KMS-11 (cell line): ENCODE results near the gene CYP2J2.
"Not testable (repeated sequence)": the region's sequence is repeated elsewhere in the genome, so short reads cannot be mapped to it uniquely, and the experiment has no call there.

Experiments used
- H2AFZ ChIP-seq: fragments of 200-600 bp; sonication (generic); 2 replicates; pipeline ENCODE4 v1.6.1; 2016; ENCODE audit warnings: antibody characterized with exemption, mixed run types, low read depth
- H3K27ac ChIP-seq: fragments of 200-600 bp; sonication (generic); 2 replicates; pipeline ENCODE4 v1.6.1; 2016; ENCODE audit warnings: mild to moderate bottlenecking, mixed run types
- H3K27me3 ChIP-seq: fragments of 200-600 bp; sonication (generic); 2 replicates; pipeline ENCODE4 v1.6.1; 2017; ENCODE audit warnings: mild to moderate bottlenecking, low read depth, mixed run types, moderate library complexity; ENCODE audit not compliant: insufficient read depth
- H3K36me3 ChIP-seq: fragments of 200-600 bp; sonication (generic); 2 replicates; pipeline ENCODE4 v1.6.1; 2017; ENCODE audit warnings: mild to moderate bottlenecking, mixed run types; ENCODE audit not compliant: insufficient read depth
- H3K4me1 ChIP-seq: fragments of 200-600 bp; sonication (generic); 2 replicates; pipeline ENCODE4 v1.6.1; 2016; ENCODE audit warnings: mild to moderate bottlenecking, low read depth, mixed run types; ENCODE audit not compliant: poor library complexity, severe bottlenecking
- H3K4me2 ChIP-seq: fragments of 200-600 bp; sonication (generic); 2 replicates; pipeline ENCODE4 v1.7.0; 2016; ENCODE audit warnings: mild to moderate bottlenecking, mixed run types
- H3K4me3 ChIP-seq: fragments of 200-600 bp; sonication (generic); IDR thresholded peaks from 2 replicates; pipeline ENCODE4 v1.6.1; 2017; ENCODE audit warnings: low read depth, low read length, mixed read lengths; ENCODE audit not compliant: insufficient read depth
- H3K79me2 ChIP-seq: fragments of 200-600 bp; sonication (generic); 2 replicates; pipeline ENCODE4 v1.6.1; 2016; ENCODE audit warnings: low read depth, mixed run types; ENCODE audit not compliant: insufficient read depth
- H3K9ac ChIP-seq: fragments of 200-600 bp; sonication (generic); 2 replicates; pipeline ENCODE4 v1.6.1; 2016; ENCODE audit warnings: mild to moderate bottlenecking, mixed run types
- H4K20me1 ChIP-seq: fragments of 200-600 bp; sonication (generic); 2 replicates; pipeline ENCODE4 v1.6.1; 2016; ENCODE audit warnings: mild to moderate bottlenecking, mixed run types; ENCODE audit not compliant: insufficient read depth
- TF ChIP-seq, protein P1 (sequence below): fragments of 200-600 bp; sonication (generic); conservative IDR thresholded peaks from 2 replicates; pipeline ENCODE4 v1.6.1; 2017; ENCODE audit warnings: low read depth, mild to moderate bottlenecking, antibody characterized with exemption, low read length, moderate library complexity, mixed read lengths

The CYP2J2 gene

DNA sequence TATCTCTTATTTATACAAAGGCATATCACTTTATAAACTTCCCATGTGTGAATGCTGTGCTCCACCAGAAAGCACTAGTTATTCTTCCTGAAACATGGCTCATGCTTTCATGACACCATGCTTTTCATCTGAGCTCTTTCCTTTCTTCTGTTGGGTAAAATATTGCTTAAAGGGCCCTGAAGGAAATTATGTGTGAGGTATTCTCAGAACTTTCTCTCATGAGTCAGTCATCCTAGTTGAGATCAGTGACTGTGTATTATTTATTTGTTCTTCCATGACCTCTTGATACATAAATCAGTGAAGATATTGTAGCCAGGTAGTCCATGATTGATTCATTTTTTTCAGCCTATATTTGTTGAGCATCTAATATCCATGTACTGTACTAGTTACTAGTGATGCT is 54.8 kb downstream of the CYP2J2 start:
- Histone ChIP-seq H3K27me3 (no peaks in the 10 kb centered on the region), H2AFZ (no peak overlapping the region), H4K20me1 (no peaks in the 10 kb centered on the region), H3K4me2 (no peak overlapping the region), H3K27ac (no peak overlapping the region), H3K79me2 (no peaks in the 10 kb centered on the region), H3K36me3 (peaks cover 3% of the 10 kb centered on the region; the same call in 1 of the 2 replicates), H3K9ac (no peak overlapping the region), H3K4me3 (no peak overlapping the region), H3K4me1 (no peaks in the 10 kb centered on the region)
- TF ChIP-seq, protein P1, sequence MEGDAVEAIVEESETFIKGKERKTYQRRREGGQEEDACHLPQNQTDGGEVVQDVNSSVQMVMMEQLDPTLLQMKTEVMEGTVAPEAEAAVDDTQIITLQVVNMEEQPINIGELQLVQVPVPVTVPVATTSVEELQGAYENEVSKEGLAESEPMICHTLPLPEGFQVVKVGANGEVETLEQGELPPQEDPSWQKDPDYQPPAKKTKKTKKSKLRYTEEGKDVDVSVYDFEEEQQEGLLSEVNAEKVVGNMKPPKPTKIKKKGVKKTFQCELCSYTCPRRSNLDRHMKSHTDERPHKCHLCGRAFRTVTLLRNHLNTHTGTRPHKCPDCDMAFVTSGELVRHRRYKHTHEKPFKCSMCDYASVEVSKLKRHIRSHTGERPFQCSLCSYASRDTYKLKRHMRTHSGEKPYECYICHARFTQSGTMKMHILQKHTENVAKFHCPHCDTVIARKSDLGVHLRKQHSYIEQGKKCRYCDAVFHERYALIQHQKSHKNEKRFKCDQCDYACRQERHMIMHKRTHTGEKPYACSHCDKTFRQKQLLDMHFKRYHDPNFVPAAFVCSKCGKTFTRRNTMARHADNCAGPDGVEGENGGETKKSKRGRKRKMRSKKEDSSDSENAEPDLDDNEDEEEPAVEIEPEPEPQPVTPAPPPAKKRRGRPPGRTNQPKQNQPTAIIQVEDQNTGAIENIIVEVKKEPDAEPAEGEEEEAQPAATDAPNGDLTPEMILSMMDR, result no peak

DNA sequence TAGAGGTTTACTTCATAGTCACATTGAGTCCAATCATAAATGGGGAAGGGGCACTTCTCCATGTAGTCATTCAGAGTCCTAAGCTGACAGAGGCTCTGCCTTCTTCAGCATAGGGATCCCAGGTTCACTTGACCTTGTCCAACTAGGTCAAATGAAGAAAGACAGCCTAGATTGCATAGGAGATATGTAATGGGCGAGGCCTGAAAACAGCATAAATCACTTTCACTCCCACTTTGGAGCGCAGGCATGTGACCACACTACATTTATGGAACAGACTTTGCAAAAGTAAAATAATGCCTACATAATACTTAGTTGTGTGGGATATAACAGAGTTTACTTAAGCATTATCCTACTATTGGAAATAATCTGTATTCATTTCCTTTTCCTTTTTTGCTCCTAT is 60.1 kb downstream of the CYP2J2 start:
- H3K4me3 ChIP-seq, result no peak overlapping the region
- H4K20me1 ChIP-seq, result no peaks in the 10 kb centered on the region
- no peak overlapping the region for H2AFZ ChIP-seq
- no peak overlapping the region for H3K4me2 ChIP-seq
- no peak overlapping the region for H3K27ac ChIP-seq
- no peaks in the 10 kb centered on the region for H3K4me1 ChIP-seq
- TF ChIP-seq, protein P1, result no peak
- no peaks in the 10 kb centered on the region for H3K27me3 ChIP-seq
- H3K9ac ChIP-seq, result no peak overlapping the region
- H3K79me2 ChIP-seq, result no peaks in the 10 kb centered on the region
- peaks cover 3% of the 10 kb centered on the region; the same call in 1 of the 2 replicates for H3K36me3 ChIP-seq

DNA sequence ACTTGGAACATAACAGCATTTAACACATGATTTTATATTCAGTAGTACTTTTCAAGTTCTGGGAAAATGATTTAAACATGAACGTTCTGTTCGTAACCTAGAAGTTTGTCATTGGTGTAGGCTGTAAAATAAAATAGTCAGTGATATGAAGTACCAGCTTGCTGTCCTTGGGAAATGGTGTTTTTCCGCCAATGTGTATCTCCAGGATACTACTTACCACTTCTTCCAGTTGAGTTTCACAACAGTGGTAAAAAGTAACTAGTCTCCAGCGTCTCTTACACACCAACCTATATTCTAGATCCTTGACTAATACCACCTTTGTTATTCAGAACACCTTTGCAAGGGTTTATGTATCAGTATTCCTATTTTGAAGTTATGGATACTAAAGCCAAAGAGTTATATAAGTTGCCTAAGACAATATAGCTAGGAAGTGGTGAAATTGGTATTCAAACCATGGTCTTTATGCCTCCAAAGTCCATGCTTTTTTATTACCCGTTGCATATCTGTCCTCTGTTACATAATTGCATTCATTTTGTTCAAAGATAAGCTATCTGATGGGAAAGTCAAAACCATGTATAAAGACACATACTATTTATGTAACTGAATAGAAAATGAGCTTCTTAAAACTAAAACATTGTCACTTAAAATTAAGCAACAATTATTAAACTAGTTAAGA is 68.8 kb downstream of the CYP2J2 start:
- Histone ChIP-seq H4K20me1 (no peaks in the 10 kb centered on the region), H3K9ac (no peak overlapping the region), H2AFZ (no peak overlapping the region), H3K27me3 (no peaks in the 10 kb centered on the region), H3K36me3 (no peaks in the 10 kb centered on the region), H3K79me2 (no peaks in the 10 kb centered on the region), H3K4me3 (no peak overlapping the region), H3K4me1 (no peaks in the 10 kb centered on the region), H3K4me2 (no peak overlapping the region), H3K27ac (no peak overlapping the region)
- TF ChIP-seq, protein P1, result no peak

DNA sequence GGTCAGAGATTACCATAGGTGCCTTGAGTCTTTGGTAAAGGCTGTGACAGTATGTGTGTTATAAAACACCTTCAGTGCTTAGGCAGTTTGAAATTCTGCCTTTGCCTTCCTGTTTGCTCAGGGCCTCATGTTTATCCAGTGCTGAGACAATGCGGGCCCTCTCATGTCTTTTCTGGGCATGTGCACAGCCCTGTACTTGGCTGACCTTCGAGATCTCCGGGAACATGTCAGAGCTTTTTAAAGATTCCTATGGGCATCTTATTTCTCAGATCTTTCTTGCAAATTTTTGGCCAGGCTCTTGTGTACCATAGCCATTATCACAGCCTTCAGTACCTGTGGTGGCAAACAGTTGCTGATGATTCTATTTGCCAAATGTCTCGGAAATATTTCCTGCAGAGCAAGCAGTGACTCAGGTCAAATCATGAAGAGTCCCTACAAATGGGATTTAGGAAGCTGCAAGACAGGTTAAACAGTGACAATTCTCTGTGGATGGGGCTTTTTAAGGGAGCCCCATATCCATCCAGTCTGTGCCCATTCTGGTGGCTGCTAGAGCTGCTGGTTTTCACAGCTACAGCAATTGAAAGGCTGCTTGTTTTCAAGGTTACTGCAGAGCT is 69.7 kb downstream of the CYP2J2 start:
- no peaks in the 10 kb centered on the region for H4K20me1 ChIP-seq
- H3K27ac ChIP-seq, result no peak overlapping the region
- H3K27me3 ChIP-seq, result no peaks in the 10 kb centered on the region
- no peak overlapping the region for H3K4me3 ChIP-seq
- no peaks in the 10 kb centered on the region for H3K4me1 ChIP-seq
- H2AFZ ChIP-seq, result no peak overlapping the region
- H3K36me3 ChIP-seq, result no peaks in the 10 kb centered on the region
- H3K9ac ChIP-seq, result no peak overlapping the region
- TF ChIP-seq, protein P1, result no peak
- no peak overlapping the region for H3K4me2 ChIP-seq
- no peaks in the 10 kb centered on the region for H3K79me2 ChIP-seq

DNA sequence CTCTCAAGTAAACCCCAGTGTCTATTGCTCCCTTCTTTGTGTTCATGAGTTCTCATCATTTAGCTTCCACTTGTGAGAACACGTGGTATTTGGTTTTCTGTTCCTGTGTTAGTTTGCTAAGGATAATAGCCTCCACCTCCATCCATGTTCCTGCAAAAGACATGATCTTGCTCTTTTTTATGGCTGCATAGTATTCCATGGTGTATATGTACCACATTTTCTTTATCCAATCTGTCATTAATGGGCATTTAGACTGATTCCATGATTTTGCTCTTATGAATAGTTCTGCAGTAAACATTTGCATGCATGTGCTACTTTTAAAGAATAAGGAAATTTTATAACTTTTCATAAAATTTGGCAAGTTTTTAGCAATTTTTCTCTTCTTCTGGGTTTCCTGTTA is 71.3 kb downstream of the CYP2J2 start:
- H3K79me2 ChIP-seq, H3K27ac ChIP-seq, H3K36me3 ChIP-seq, H3K4me2 ChIP-seq, H3K27me3 ChIP-seq, H2AFZ ChIP-seq, H3K9ac ChIP-seq, H3K4me1 ChIP-seq, H4K20me1 ChIP-seq, H3K4me3 ChIP-seq: not testable (repeated sequence)
